RWPE2 (cell line): Measurements from ENCODE around the gene JAG1.
A peak's percentile ranks its signal among the peaks of the same experiment; 100 is the strongest.
"Not testable (repeated sequence)": the region's sequence is repeated elsewhere in the genome, so short reads cannot be mapped to it uniquely, and the experiment has no call there.

Experiments used
- ATAC-seq: fragments of 200-7000 bp; cut with Tn5 transposase; 3 replicates; pipeline ENCODE4 v1.9.1; 2021; ENCODE audit warnings: low read depth
- DNase-seq: peaks from one replicate; pipeline ENCODE4 v3.0.0-alpha.2; 2020; ENCODE audit warnings: low spot score
- H3K27ac ChIP-seq: fragments of 450-650 bp; 2 replicates; pipeline ENCODE4 v1.5.1; 2017; ENCODE audit warnings: mild to moderate bottlenecking; ENCODE audit not compliant: poor library complexity, severe bottlenecking
- H3K27me3 ChIP-seq: fragments of 250-450 bp; sonication (Bioruptor Pico); 2 replicates; pipeline ENCODE4 v1.5.1; 2021; ENCODE audit warnings: mild to moderate bottlenecking, moderate library complexity; ENCODE audit not compliant: insufficient read depth, poor library complexity, severe bottlenecking
- H3K36me3 ChIP-seq: fragments of 250-450 bp; sonication (Bioruptor Pico); 2 replicates; pipeline ENCODE4 v1.5.1; 2020; ENCODE audit warnings: low read depth, mild to moderate bottlenecking, moderate library complexity
- H3K4me1 ChIP-seq: fragments of 250-450 bp; sonication (Bioruptor Pico); 2 replicates; pipeline ENCODE4 v1.5.1; 2021; ENCODE audit warnings: mild to moderate bottlenecking, moderate library complexity; ENCODE audit not compliant: insufficient read depth, poor library complexity, severe bottlenecking
- H3K4me3 ChIP-seq: fragments of 250-450 bp; sonication (Bioruptor Pico); 2 replicates; pipeline ENCODE4 v1.5.1; 2021; ENCODE audit warnings: mild to moderate bottlenecking, moderate library complexity; ENCODE audit not compliant: severe bottlenecking
- H3K9me3 ChIP-seq: fragments of 250-450 bp; sonication (Bioruptor Pico); 2 replicates; pipeline ENCODE4 v1.5.1; 2021; ENCODE audit warnings: mild to moderate bottlenecking, moderate library complexity; ENCODE audit not compliant: severe bottlenecking
- CTCF ChIP-seq: fragments of 450-650 bp; IDR thresholded peaks from one replicate; pipeline ENCODE4 v1.5.1; 2017; ENCODE audit warnings: mild to moderate bottlenecking, moderate library complexity; ENCODE audit not compliant: poor library complexity, severe bottlenecking

JAG1 gene

GRCh38 chr20:10613911-10614310 lies 59.9 kb downstream of the JAG1 start:
- H3K27ac ChIP-seq, result no peak overlapping the region
- DNase-seq, result no peak
- no peak for ATAC-seq
- no peaks in the 10 kb centered on the region for H3K36me3 ChIP-seq
- TF ChIP-seq CTCF, result no peak
- H3K27me3 ChIP-seq, result no peaks in the 10 kb centered on the region
- peaks cover 12% of the 10 kb centered on the region for H3K4me1 ChIP-seq
- no peak overlapping the region for H3K4me3 ChIP-seq
- H3K9me3 ChIP-seq, result no peaks in the 10 kb centered on the region

DNA sequence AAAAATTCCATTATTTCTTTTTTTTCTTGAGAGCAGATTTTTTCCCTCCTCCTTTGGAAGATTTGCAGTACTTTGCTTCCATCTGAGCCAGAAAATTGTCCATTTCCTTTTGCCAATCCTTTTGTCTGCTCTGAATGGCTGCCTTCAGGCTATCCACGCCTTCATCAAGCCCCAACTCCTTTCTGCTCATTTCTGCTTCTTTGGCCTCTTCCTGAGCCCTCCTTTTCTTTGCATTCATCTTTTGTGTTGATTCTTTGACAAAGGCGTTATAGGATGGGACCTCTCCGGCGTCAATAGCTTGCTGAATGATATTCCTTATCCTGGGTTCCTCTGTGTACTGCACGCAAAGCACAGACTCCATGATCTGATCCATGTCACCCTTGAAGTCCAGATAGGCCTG lies 60.4 kb downstream of the JAG1 start:
- not testable (repeated sequence) for H3K27me3 ChIP-seq, H3K4me1 ChIP-seq, DNase-seq, H3K9me3 ChIP-seq, H3K27ac ChIP-seq, H3K36me3 ChIP-seq, ATAC-seq, H3K4me3 ChIP-seq

DNA sequence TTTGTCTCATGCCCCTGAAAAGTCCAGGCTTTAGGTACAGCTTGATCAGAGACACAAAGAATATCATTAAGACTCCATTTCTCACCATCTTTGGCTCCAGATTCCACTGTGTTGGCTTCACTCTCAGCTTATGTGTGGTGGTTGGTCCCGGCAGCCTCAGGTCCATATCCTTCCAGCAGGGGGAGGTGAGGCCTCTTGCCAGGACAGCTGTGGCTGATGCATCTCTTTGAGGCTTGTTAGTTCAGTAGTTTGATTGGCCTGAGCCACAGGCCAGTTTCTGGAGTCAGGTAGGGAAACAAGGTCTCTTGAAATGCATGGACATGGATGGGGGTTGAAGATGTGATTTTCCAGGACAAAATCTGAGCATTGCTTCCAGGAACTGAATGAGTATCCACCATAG lies 62.4 kb downstream of the JAG1 start:
- Histone ChIP-seq H3K27me3 (no peaks in the 10 kb centered on the region), H3K4me1 (peaks cover 9% of the 10 kb centered on the region), H3K9me3 (no peaks in the 10 kb centered on the region), H3K36me3 (no peaks in the 10 kb centered on the region), H3K4me3 (no peak overlapping the region), H3K27ac (no peak overlapping the region)
- ATAC-seq (peak; percentile 83), DNase-seq (no peak)
- TF ChIP-seq CTCF, result peak; percentile 43

DNA sequence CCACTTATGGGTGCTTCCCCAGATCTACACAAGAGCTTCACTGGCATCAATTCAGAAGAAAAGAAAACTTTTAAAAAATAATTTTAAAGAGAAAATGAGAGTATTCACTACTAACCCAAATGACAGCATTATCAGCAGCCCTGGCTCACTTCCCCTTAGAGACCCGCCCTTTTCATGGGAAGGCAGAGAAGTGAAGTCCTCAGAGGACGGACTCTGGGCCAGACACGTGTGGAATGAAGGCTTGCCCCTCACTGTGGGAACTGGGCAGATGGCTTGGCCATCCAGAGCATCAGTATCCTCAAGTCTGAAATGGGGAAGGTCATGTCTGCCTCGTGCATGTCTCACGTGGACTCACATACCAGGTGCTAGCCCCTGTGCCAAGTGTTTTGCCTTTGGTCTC lies 63.5 kb downstream of the JAG1 start:
- Histone ChIP-seq H3K27me3 (no peaks in the 10 kb centered on the region), H3K4me3 (no peak overlapping the region), H3K27ac (no peak overlapping the region), H3K4me1 (peaks cover 12% of the 10 kb centered on the region), H3K36me3 (no peaks in the 10 kb centered on the region), H3K9me3 (no peaks in the 10 kb centered on the region)
- DNase-seq (no peak), ATAC-seq (no peak)
- TF ChIP-seq CTCF, result no peak

- no peaks in the 10 kb centered on the region for H3K36me3 ChIP-seq
- no peaks in the 10 kb centered on the region for H3K9me3 ChIP-seq
- H3K4me1 ChIP-seq, result peaks cover 17% of the 10 kb centered on the region
- DNase-seq (no peak), ATAC-seq (no peak)
- no peak for TF ChIP-seq CTCF
- H3K27ac ChIP-seq, result no peak overlapping the region
- H3K4me3 ChIP-seq, result no peak overlapping the region
- no peaks in the 10 kb centered on the region for H3K27me3 ChIP-seq
Observed at GRCh38 chr20:10609770-10610169, 64.0 kb downstream of the JAG1 start.
